ENCODE measurements around the gene NPHP4. TPM values are rescaled to one million over a fixed set of nuclear protein-coding genes. Genes with fewer than 3 reads are reported as not detected.

NPHP4 gene
- polyA plus RNA-seq, 3 donors, result 0.39 to 13.7 (median 1.2) TPM

- TF ChIP-seq, protein P1, sequence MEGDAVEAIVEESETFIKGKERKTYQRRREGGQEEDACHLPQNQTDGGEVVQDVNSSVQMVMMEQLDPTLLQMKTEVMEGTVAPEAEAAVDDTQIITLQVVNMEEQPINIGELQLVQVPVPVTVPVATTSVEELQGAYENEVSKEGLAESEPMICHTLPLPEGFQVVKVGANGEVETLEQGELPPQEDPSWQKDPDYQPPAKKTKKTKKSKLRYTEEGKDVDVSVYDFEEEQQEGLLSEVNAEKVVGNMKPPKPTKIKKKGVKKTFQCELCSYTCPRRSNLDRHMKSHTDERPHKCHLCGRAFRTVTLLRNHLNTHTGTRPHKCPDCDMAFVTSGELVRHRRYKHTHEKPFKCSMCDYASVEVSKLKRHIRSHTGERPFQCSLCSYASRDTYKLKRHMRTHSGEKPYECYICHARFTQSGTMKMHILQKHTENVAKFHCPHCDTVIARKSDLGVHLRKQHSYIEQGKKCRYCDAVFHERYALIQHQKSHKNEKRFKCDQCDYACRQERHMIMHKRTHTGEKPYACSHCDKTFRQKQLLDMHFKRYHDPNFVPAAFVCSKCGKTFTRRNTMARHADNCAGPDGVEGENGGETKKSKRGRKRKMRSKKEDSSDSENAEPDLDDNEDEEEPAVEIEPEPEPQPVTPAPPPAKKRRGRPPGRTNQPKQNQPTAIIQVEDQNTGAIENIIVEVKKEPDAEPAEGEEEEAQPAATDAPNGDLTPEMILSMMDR (IDR thresholded peaks at IDR 0.05), result no peak
- intact Hi-C loops (cut with micrococcal nuclease), result loop anchor here in 1 of 2 donors (5.0 kb wide), 1 partner anchor 35 kb away; the partner anchor contains the start of gene NPHP4
- Histone ChIP-seq H3K9ac (ENCODE audit: insufficient read depth, low read length, poor library complexity, severe bottlenecking) (peak overlapping the region; percentile 98), H3K4me3 (replicated peaks in 1 of 3; ENCODE audit: low read depth in 2 of 3, low read length in 3 of 3) (peak overlapping the region; percentile 51 to 80 (median 53)), H2AFZ (ENCODE audit: insufficient read depth, low read depth, low read length, poor library complexity, severe bottlenecking) (no peak overlapping the region), H3K36me3 (replicated peaks in 1 of 2; ENCODE audit: control insufficient read depth in 1 of 2, insufficient read depth in 2 of 2, low read length in 2 of 2) (peaks cover 8 to 26% of the 10 kb centered on the region in 2 donors), H3K79me2 (ENCODE audit: insufficient read depth, low read length) (peaks cover 79% of the 10 kb centered on the region), H3K27ac (ENCODE audit: low read depth in 1 of 2, low read length in 2 of 2) (peak overlapping the region; percentile 95 to 100), H3K27me3 (ENCODE audit: control insufficient read depth in 2 of 2, insufficient read depth in 2 of 2, low read length in 2 of 2) (no peaks in the 10 kb centered on the region), H4K20me1 (ENCODE audit: insufficient read depth, low read length) (peaks cover 57% of the 10 kb centered on the region), H3K4me2 (replicated peaks; ENCODE audit: extremely low read depth, low read length, poor library complexity, severe bottlenecking) (peak overlapping the region; percentile 95), H3K9me3 (replicated peaks in 1 of 2; ENCODE audit: control insufficient read depth in 1 of 2, insufficient read depth in 1 of 2, low read length in 2 of 2) (no peaks in the 10 kb centered on the region), H3K4me1 (ENCODE audit: control insufficient read depth in 1 of 2, insufficient read depth in 2 of 2, low read length in 2 of 2) (peaks cover 55 to 68% of the 10 kb centered on the region in 2 donors)
- peak; percentile 64 to 77 (median 64) for DNase-seq
- peaks cover 27 to 40% of the 10 kb centered on the region in 2 donors for H3K36me3 Mint-ChIP-seq
- peak overlapping the region; percentile 97 to 100 (median 99) for H3K27ac Mint-ChIP-seq
- peaks cover 0 to 1% (median 0%) of the 10 kb centered on the region in 7 donors for H3K9me3 Mint-ChIP-seq
- peaks cover 67% of the 10 kb centered on the region for H3K4me1 Mint-ChIP-seq
- 0% methylated on average over 10 of the region's 10 CpGs for WGBS (ENCODE audit: insufficient coverage)
- H3K27me3 Mint-ChIP-seq (ENCODE audit: low read depth in 3 of 3), result peaks cover 0 to 6% (median 0%) of the 10 kb centered on the region in 3 donors
- H3K4me3 Mint-ChIP-seq, result peak overlapping the region; percentile 87 to 94
Measured at GRCh38 chr1:6027591-6027990, 35.4 kb upstream of the NPHP4 start.

GRCh38 chr1:6026095-6026809 is 34.0 kb upstream of the NPHP4 start:
- H3K79me2 ChIP-seq (ENCODE audit: insufficient read depth, low read length), result peaks cover 65% of the 10 kb centered on the region
- H3K4me3 ChIP-seq (replicated peaks in 1 of 3; ENCODE audit: low read depth in 2 of 3, low read length in 3 of 3), result peak overlapping the region; percentile 51 to 80 (median 53)
- peak; percentile 94 to 99 (median 98) for DNase-seq
- Mint-ChIP-seq H3K27me3 (ENCODE audit: low read depth in 3 of 3) (peaks cover 0 to 4% (median 0%) of the 10 kb centered on the region in 3 donors), H3K4me3 (peak overlapping the region; percentile 87 to 94), H3K9me3 (peaks cover 0 to 6% (median 0%) of the 10 kb centered on the region in 7 donors), H3K4me1 (peaks cover 55% of the 10 kb centered on the region), H3K36me3 (peaks cover 24 to 31% of the 10 kb centered on the region in 2 donors), H3K27ac (peak overlapping the region; percentile 97 to 100 (median 99))
- H2AFZ ChIP-seq (ENCODE audit: insufficient read depth, low read depth, low read length, poor library complexity, severe bottlenecking), result peak overlapping the region; percentile 2
- no peaks in the 10 kb centered on the region for H3K9me3 ChIP-seq (replicated peaks in 1 of 2; ENCODE audit: control insufficient read depth in 1 of 2, insufficient read depth in 1 of 2, low read length in 2 of 2)
- WGBS (ENCODE audit: insufficient coverage), result under 1% methylated on average over 34 of the region's 34 CpGs
- peaks cover 8 to 22% of the 10 kb centered on the region in 2 donors for H3K36me3 ChIP-seq (replicated peaks in 1 of 2; ENCODE audit: control insufficient read depth in 1 of 2, insufficient read depth in 2 of 2, low read length in 2 of 2)
- H3K4me2 ChIP-seq (replicated peaks; ENCODE audit: extremely low read depth, low read length, poor library complexity, severe bottlenecking), result peak overlapping the region; percentile 95
- H3K4me1 ChIP-seq (ENCODE audit: control insufficient read depth in 1 of 2, insufficient read depth in 2 of 2, low read length in 2 of 2), result peaks cover 55 to 62% of the 10 kb centered on the region in 2 donors
- H4K20me1 ChIP-seq (ENCODE audit: insufficient read depth, low read length), result peaks cover 43% of the 10 kb centered on the region
- no peaks in the 10 kb centered on the region for H3K27me3 ChIP-seq (ENCODE audit: control insufficient read depth in 2 of 2, insufficient read depth in 2 of 2, low read length in 2 of 2)
- intact Hi-C loops (cut with micrococcal nuclease), result loop anchor here in 1 of 2 donors (5.0 kb wide), 1 partner anchor 34 kb away; the partner anchor contains the start of gene NPHP4
- TF ChIP-seq, protein P1 (IDR thresholded peaks at IDR 0.05), result no peak
- H3K27ac ChIP-seq (ENCODE audit: low read depth in 1 of 2, low read length in 2 of 2), result peak overlapping the region; percentile 95 to 100
- H3K9ac ChIP-seq (ENCODE audit: insufficient read depth, low read length, poor library complexity, severe bottlenecking), result peak overlapping the region; percentile 98
